Body of pancreas (tissue), 4 donors: ENCODE results near the gene SLC9A8.

Experiments
- CTCF ChIP-seq, 7 experiments: fragments of 450-650 bp in 4 of 7; fragments of 200-600 bp in 3 of 7; sonication (generic) in 3 of 7; IDR thresholded peaks; one replicate each; pipeline ENCODE4 v1.5.1; 2016 to 2019; ENCODE audit warnings: antibody characterized with exemption in 7 of 7
- POLR2A ChIP-seq, 3 donors: fragments of 450-650 bp; IDR thresholded peaks; one replicate each; pipeline ENCODE4 v1.6.1; 2016; ENCODE audit warnings: antibody characterized with exemption in 3 of 3, mild to moderate bottlenecking in 2 of 3

DNA sequence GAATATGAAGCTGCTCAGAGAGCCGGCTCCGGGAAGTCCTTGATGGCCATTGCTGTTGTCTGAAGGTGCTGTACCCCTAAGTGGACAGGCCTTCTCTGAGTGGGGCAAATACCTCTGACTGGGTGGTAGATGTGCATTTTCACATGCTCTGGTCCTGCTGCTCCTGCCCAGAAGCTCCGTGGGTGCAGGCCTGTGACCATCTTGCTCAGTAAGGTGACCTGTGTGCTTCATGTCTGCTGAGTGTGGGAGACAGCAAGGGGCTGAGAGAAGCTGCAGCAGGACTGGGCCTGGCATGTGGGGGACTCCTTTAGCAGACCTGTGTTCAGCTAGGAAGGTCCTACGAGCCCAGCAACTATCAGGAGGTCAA lies 97.7 kb downstream of the SLC9A8 start:
- TF ChIP-seq CTCF (IDR thresholded peaks at IDR 0.05) (no peak), POLR2A (IDR thresholded peaks at IDR 0.05) (no peak)
